Skeletal muscle satellite cell (primary cell): ENCODE measurements around the gene WBP1L.
"Not testable (repeated sequence)": the region's sequence is repeated elsewhere in the genome, so short reads cannot be mapped to it uniquely, and the experiment has no call there.

Source experiments
- H3K27me3 ChIP-seq: 2 replicates; pipeline ENCODE4 v1.7.0; 2013; ENCODE audit warnings: low read length; ENCODE audit not compliant: control insufficient read depth, insufficient read depth
- H3K36me3 ChIP-seq: 2 replicates; pipeline ENCODE4 v1.7.0; 2013; ENCODE audit warnings: mild to moderate bottlenecking, control low read depth, low read length; ENCODE audit not compliant: insufficient read depth
- H3K4me1 ChIP-seq: 2 replicates; pipeline ENCODE4 v1.7.0; 2013; ENCODE audit warnings: low read length; ENCODE audit not compliant: control insufficient read depth, insufficient read depth
- H3K4me2 ChIP-seq: 2 replicates; pipeline ENCODE4 v1.7.0; 2013; ENCODE audit warnings: mild to moderate bottlenecking, low read length
- H3K4me3 ChIP-seq: 2 replicates; pipeline ENCODE4 v1.7.0; 2013; ENCODE audit warnings: low read length
- H3K9ac ChIP-seq: 2 replicates; pipeline ENCODE4 v1.7.0; 2013; ENCODE audit warnings: mild to moderate bottlenecking, low read depth, low read length, moderate library complexity
- H3K9me3 ChIP-seq: replicated peaks from 2 replicates; pipeline ENCODE4 v1.7.0; 2013; ENCODE audit warnings: mild to moderate bottlenecking, control low read depth, low read length

WBP1L gene

DNA sequence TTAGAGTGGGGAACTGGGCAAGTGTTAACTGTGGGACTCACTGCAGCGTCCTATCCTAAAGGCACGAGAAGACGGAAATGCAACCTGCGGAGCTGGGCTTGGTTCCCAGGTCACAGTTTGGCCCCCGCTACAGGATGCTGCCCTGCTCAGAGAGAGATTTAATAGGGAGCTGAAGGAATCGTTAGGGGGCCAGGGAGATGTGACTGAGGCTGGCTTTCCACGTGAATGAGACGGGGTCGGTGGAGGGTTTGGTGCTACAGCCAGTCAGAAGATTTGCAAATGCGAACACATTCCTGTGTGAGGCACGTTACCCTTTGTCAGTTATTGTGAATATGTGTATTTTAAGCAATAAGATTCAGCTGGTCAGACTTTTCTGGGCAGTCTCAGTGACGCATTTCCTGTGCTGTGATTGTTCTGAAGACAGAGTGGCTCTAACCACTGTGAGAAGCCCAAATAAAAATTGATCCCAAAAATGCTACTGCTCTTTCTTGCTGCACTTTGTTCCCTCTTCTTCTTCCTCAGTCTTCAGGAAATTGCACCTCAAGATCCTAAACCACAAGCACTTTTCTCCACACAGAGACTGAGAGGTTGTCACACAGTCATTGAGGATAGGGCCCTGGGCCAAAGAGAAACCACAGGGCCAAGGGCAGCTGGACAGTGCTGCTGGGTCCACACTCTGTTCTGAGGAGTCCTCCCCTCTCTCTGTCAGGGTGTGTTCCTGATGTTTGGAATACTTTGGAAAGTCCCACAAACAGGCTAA, 72.2 kb downstream of the WBP1L start:
- Histone ChIP-seq H3K9me3 (no peaks in the 10 kb centered on the region), H3K4me2 (peak overlapping the region; percentile 40), H3K4me1 (peaks cover 34% of the 10 kb centered on the region), H3K4me3 (no peak overlapping the region), H3K27me3 (no peaks in the 10 kb centered on the region), H3K9ac (peak overlapping the region; percentile 80), H3K36me3 (peaks cover 47% of the 10 kb centered on the region)

DNA sequence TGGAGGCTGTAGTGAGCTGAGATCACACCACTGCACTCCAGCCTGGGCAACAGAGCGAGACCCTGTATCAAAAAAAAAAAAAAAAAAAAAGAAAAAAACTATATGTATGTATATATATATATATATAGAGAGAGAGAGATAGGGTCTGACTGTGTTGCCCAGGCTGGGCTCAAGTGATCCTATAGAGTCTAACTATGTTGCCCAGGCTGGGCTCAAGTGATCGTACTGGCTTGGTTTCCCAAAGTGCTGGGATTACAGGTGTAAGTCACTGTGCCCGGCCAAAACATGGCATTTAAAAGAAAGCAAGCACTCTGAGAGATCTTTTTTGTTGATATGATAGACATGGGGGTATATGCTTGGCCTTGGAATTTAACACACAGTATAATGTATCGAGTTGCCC, 73.4 kb downstream of the WBP1L start:
- H3K9ac ChIP-seq, result no peak overlapping the region
- H3K4me1 ChIP-seq, result peaks cover 33% of the 10 kb centered on the region
- H3K9me3 ChIP-seq, result no peaks in the 10 kb centered on the region
- H3K36me3 ChIP-seq, result peaks cover 35% of the 10 kb centered on the region
- H3K27me3 ChIP-seq, result no peaks in the 10 kb centered on the region
- no peak overlapping the region for H3K4me3 ChIP-seq
- no peak overlapping the region for H3K4me2 ChIP-seq

DNA sequence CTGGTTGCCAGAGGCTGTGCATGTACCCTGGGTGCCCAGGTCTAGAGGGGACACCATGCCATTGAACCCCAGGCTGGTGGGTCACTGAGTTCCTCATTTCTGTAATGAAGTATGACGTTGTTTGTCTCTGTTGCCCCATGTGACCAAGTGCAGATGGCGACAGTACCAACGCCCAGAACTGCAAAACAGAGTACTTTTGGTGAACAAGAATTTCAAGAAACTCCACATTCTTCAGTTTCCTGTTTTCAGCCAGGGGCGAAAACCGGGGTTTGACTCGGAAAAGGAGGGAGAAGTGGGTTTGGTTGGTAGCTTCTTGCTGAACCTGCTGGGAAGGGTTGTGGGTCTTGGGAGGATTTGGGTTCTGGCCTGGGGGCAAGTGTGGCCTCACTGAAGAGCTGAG, 75.3 kb downstream of the WBP1L start:
- Histone ChIP-seq H3K9ac (no peak overlapping the region), H3K27me3 (no peaks in the 10 kb centered on the region), H3K9me3 (no peaks in the 10 kb centered on the region), H3K4me3 (no peak overlapping the region), H3K36me3 (peaks cover 16% of the 10 kb centered on the region), H3K4me2 (no peak overlapping the region), H3K4me1 (peaks cover 27% of the 10 kb centered on the region)

DNA sequence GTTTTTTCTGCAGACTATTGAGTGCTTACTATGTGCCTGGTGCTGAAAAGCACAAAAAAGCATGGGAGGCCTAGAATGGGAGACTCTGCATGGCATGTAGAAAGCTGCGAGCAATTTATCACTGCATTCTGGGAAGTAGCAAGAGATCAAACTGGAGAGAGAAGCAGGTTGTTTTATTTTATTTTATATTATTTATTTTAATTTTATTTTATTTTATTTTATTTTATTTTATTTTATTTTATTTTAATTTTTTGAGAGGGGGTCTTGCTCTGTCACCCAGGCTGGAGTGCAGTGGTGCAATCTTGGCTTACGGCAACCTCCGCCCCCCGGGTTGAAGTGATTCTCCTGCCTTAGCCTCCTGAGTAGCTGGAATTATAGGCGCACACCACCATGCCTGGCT, 76.3 kb downstream of the WBP1L start:
- not testable (repeated sequence) for H3K4me3 ChIP-seq, H3K36me3 ChIP-seq, H3K9me3 ChIP-seq, H3K4me2 ChIP-seq, H3K9ac ChIP-seq, H3K27me3 ChIP-seq
- peaks cover 17% of the 10 kb centered on the region for H3K4me1 ChIP-seq

DNA sequence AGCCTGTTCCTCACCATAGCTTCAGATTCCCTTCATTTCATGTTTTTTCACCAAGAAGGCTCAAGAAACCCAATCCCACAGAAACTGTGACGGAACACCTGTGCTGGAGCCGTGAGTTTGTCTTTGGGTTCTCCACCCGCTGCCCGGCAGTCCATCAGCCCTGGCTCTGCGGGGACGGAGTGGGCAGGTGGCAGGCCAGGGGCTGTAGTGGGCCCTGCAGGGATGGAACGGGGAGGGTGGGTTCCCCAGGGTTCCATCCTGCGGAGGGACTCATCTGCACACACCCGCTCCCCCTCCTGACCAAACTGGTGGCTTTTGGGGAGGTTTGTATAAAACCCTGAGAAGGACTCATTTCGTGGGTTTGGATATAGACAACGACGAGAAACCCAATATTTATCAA, 78.5 kb downstream of the WBP1L start:
- no peaks in the 10 kb centered on the region for H3K27me3 ChIP-seq
- no peak overlapping the region for H3K4me2 ChIP-seq

DNA sequence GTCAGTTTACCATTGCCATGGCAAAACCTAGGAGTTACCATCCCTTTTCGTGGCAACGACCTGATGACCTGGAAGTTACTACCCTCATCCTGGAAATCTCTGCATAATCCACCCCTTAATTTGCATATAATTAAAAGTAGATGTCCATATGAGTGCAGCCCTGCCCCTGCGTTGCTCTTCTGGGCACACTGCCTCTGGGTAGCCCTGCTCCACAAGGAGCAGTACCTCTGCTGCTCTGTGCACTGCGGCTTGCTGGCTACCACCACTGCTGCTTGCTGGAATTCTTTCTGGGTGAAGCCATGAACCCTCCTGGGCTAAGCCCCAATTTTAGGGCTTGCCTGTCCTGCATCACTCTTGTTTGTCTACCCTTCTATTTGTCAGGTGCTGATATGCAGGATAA, 80.9 kb downstream of the WBP1L start:
- H3K9ac ChIP-seq, result no peak overlapping the region

More for the DNA sequence above, 78.5 kb downstream of the WBP1L start:
- Histone ChIP-seq H3K36me3 (no peaks in the 10 kb centered on the region), H3K9ac (no peak overlapping the region), H3K4me1 (no peaks in the 10 kb centered on the region), H3K9me3 (no peaks in the 10 kb centered on the region), H3K4me3 (no peak overlapping the region)

DNA sequence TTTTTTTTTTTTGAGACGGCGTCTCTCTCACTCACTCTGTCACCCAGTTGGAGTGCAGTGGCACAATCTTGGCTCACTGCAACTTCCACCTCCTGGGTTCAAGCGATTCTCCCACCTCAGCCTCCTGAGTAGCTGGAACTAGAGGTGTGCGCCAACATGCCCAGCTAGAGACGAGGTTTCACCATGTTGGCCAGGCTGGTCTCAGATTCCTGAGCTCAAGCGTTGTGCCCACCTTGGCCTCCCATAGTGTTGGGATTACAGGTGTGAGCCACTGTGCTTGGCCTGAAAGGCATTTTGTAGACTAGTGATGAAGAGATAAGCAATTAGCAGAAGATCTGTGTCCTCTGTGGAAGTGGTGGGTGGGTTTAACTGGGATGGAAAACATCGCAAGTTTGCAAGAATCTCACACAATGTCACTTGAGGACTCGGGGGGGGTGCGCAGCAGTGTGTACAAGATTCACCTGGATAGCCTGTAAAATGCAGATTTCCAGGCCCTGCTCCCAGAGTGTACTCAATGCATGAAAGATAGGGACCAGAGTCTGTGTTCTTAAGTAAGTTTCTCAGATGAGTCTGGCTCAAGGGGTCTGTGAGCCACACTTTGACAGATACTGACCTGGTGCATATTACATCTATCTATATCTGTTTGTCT, 82.5 kb downstream of the WBP1L start:
- Histone ChIP-seq H3K27me3 (peaks cover 4% of the 10 kb centered on the region), H3K4me2 (no peak overlapping the region), H3K4me1 (no peaks in the 10 kb centered on the region), H3K4me3 (no peak overlapping the region), H3K36me3 (no peaks in the 10 kb centered on the region), H3K9ac (no peak overlapping the region), H3K9me3 (no peaks in the 10 kb centered on the region)

More for the DNA sequence above, 80.9 kb downstream of the WBP1L start:
- Histone ChIP-seq H3K36me3 (no peaks in the 10 kb centered on the region), H3K27me3 (no peaks in the 10 kb centered on the region), H3K4me3 (no peak overlapping the region), H3K4me1 (no peaks in the 10 kb centered on the region), H3K4me2 (no peak overlapping the region), H3K9me3 (no peaks in the 10 kb centered on the region)

DNA sequence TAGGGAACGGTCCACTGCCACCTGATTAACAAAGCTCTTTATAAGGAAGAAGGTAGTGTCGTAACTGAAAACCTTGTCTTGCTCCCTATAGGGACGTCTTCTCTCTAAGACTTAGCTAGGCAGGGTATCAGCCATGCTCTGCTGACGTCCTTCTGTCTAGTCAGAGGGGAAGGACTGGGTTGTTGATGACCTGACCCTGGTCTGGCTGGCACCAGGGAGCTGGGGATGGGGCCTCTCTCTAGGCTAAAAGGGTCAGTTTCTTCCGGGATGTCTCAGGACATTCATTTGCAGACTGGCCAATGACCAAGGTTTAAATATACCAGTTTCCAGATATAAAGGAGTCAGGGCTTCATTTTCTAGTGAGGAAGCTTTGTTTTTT, 83.8 kb downstream of the WBP1L start:
- Histone ChIP-seq H3K4me3 (no peak overlapping the region), H3K9me3 (no peaks in the 10 kb centered on the region), H3K4me2 (no peak overlapping the region), H3K4me1 (no peaks in the 10 kb centered on the region), H3K36me3 (no peaks in the 10 kb centered on the region), H3K27me3 (peaks cover 4% of the 10 kb centered on the region), H3K9ac (no peak overlapping the region)

DNA sequence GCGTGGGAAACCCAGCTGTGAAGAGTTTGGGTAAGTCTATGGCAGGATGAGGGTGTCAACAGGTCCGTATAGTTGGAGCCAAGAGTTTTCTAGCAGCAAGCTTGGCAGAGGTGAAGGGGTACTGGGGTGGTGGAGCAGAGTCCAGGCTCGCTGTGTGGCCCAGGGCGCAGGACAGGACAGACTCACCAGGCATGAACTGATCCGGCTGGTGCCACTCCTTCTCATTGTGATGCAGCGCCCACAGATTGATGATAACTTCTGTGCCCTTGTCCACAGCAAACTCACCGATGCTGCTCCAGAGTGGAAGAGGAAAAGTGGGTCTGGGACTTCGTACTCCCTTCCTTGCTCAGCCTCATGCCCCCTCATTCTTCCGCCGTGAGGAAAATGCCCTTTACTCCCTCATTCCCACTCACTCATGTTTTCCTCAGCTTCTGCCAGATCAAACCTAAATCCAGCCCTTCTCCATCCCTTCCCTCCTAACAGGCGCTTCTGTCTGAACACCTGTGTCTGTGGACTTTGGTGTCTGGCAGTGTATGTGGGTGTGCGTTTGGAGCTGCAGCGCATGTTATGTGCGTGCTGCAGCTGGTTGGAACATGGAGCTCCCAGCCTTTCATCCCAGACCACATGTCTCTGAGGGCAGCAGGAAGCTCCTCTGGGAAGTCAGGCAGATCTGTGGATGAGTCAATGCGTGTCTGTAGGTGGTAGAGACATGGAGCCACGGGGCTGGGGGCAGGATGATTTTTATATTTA, 87.7 kb downstream of the WBP1L start:
- peaks cover 4% of the 10 kb centered on the region for H3K27me3 ChIP-seq
- H3K4me3 ChIP-seq, result no peak overlapping the region
- no peak overlapping the region for H3K4me2 ChIP-seq
- no peak overlapping the region for H3K9ac ChIP-seq
- H3K9me3 ChIP-seq, result no peaks in the 10 kb centered on the region
- H3K36me3 ChIP-seq, result no peaks in the 10 kb centered on the region
- no peaks in the 10 kb centered on the region for H3K4me1 ChIP-seq

DNA sequence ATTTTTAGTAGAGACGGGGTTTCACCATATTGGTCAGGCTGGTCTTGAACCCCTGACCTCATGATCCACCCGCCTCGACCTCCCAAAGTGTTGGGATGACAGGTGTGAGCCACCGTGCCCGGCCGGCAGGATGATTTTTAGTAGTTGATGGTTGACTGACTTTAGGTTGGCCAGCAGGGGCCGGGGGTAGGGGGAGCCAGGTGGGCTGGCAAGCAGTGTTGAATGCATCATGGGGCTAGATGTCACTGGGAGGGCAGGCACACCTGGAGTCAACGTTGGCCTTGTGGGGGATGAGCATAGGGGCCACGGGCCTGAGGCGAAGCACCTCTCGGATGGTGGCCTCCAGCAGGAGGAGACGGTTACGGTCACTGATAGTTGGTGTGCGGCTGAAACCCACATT, 88.5 kb downstream of the WBP1L start:
- Histone ChIP-seq H3K4me2 (no peak overlapping the region), H3K27me3 (peaks cover 4% of the 10 kb centered on the region), H3K9ac (no peak overlapping the region), H3K4me1 (no peaks in the 10 kb centered on the region), H3K36me3 (no peaks in the 10 kb centered on the region), H3K4me3 (no peak overlapping the region), H3K9me3 (no peaks in the 10 kb centered on the region)

DNA sequence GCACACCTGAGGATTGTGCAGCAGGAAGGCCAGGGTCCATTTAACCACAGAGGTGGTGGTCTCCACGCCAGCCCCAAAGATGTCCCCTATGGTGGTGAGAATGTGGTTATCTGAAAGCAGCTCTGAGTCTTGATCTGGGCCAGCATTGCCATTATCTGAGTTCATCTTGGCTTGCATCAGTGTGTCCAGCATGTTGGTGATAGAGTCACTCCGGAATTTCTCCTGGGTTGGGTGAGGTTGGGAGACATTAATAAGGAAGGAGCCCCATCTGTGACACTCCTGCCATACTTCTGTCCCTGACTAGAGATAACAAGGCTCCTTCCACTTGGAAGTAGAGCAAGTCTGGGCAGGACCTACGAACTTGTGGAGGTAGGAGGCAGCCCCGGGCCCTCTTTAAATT, 89.2 kb downstream of the WBP1L start:
- Histone ChIP-seq H3K4me2 (no peak overlapping the region), H3K4me3 (no peak overlapping the region)

More for the DNA sequence above, 89.2 kb downstream of the WBP1L start:
- Histone ChIP-seq H3K9me3 (no peaks in the 10 kb centered on the region), H3K9ac (no peak overlapping the region), H3K4me1 (no peaks in the 10 kb centered on the region), H3K36me3 (no peaks in the 10 kb centered on the region), H3K27me3 (peaks cover 4% of the 10 kb centered on the region)
